Lung (tissue), 12 donors: Measurements from ENCODE around the gene ZNF385C. TPM values are rescaled to one million over a fixed set of nuclear protein-coding genes. Genes with fewer than 3 reads are reported as not detected.

Source experiments
- ATAC-seq: fragments of 200-7000 bp; cut with Tn5 transposase; one replicate; pipeline ENCODE4 v1.9.1; 2020; ENCODE audit warnings: moderate number of reproducible peaks; ENCODE audit not compliant: insufficient read depth, low FRiP score
- DNase-seq, 3 donors: peaks; one replicate each; pipeline ENCODE4 v3.0.0-alpha.2; 2013 to 2017
- H3K27ac ChIP-seq, 2 donors: one replicate each; pipeline ENCODE4 v1.5.1; 2013; ENCODE audit warnings: mild to moderate bottlenecking in 2 of 2, moderate library complexity in 2 of 2, control low read depth in 1 of 2, inconsistent platforms in 1 of 2, low read depth in 1 of 2, low read length in 1 of 2
- H3K27me3 ChIP-seq, 3 donors: one replicate each; pipeline ENCODE4 v1.5.1; 2013; ENCODE audit warnings: low read length in 2 of 3; ENCODE audit not compliant: control insufficient read depth in 3 of 3, insufficient read depth in 3 of 3
- H3K36me3 ChIP-seq, 4 donors: one replicate each; pipeline ENCODE4 v1.5.1; 2013; ENCODE audit warnings: low read length in 4 of 4, mild to moderate bottlenecking in 1 of 4, moderate library complexity in 1 of 4; ENCODE audit not compliant: control insufficient read depth in 4 of 4, insufficient read depth in 4 of 4
- H3K4me1 ChIP-seq, 5 donors: one replicate each; pipeline ENCODE4 v1.5.1; 2013; ENCODE audit warnings: low read length in 5 of 5, mild to moderate bottlenecking in 2 of 5, moderate library complexity in 1 of 5; ENCODE audit not compliant: control insufficient read depth in 5 of 5, insufficient read depth in 5 of 5
- H3K4me3 ChIP-seq: one replicate; pipeline ENCODE4 v1.5.1; 2013; ENCODE audit warnings: mild to moderate bottlenecking, control low read depth, moderate library complexity
- H3K9ac ChIP-seq, 2 donors: one replicate each; pipeline ENCODE4 v1.5.1; 2013; ENCODE audit warnings: low read length in 2 of 2, control low read depth in 1 of 2; ENCODE audit not compliant: insufficient read depth in 1 of 2
- H3K9me3 ChIP-seq, 4 donors: one replicate each; pipeline ENCODE4 v1.5.1; 2013; ENCODE audit warnings: low read length in 3 of 4, mild to moderate bottlenecking in 1 of 4, moderate library complexity in 1 of 4; ENCODE audit not compliant: control insufficient read depth in 4 of 4, insufficient read depth in 3 of 4
- CTCF ChIP-seq: IDR thresholded peaks from 2 replicates; pipeline ENCODE4 v1.5.1; 2012; ENCODE audit warnings: mild to moderate bottlenecking; ENCODE audit errors: control extremely low read depth, extremely low read depth
- WGBS, 2 donors: extraction: QIAGEN DNeasy Blood & Tissue Kit; methylation state at CpG; one replicate each; pipeline ENCODE4 v1.1.7; 2013; 5-methylcytosine and 5-hydroxymethylcytosine counted together
- polyA plus RNA-seq, 2 donors: library from polyadenylated mRNA; stranded (reverse); fragments of 200-250 nt; gene quantifications; one replicate each; pipeline ENCODE4 v1.2.1, GENCODE V29; 2013
- total RNA-seq, 2 donors: library from RNA; depleted of rRNA in 1 of 2; stranded (reverse); fragments of >200 nt in 1 of 2; gene quantifications; one replicate each; pipeline ENCODE4 v1.2.1, GENCODE V29; 2014 to 2021
- donor health status: control.
- donor health status: control.
- donor health status: Bipolar disorder and iron deficiency.
- donor health status: healthy.
- donor health status: DM: yes; HTN: yes; CAD: no.

ZNF385C gene
- total and polyA plus RNA-seq, 4 donors = 0.14 to 0.57 (median 0.37) TPM

GRCh38 chr17:42113293-42114069 is 15.2 kb upstream of the ZNF385C start:
- no peak for DNase-seq
- no peak for TF ChIP-seq CTCF
- H3K9ac ChIP-seq = peak overlapping the region in 1 of 2 donors; percentile 91
- H3K4me3 ChIP-seq = no peak overlapping the region
- ATAC-seq = no peak
- peak overlapping the region in 1 of 2 donors; percentile 95 for H3K27ac ChIP-seq
- peaks cover 0 to 20% (median 12%) of the 10 kb centered on the region in 4 donors for H3K36me3 ChIP-seq
- WGBS, 2 donors = 91 to 94% methylated on average over 28 of the region's 28 CpGs
- H3K4me1 ChIP-seq = peaks cover 0 to 17% (median 6%) of the 10 kb centered on the region in 5 donors
- H3K9me3 ChIP-seq = no peaks in the 10 kb centered on the region
- no peaks in the 10 kb centered on the region for H3K27me3 ChIP-seq

DNA sequence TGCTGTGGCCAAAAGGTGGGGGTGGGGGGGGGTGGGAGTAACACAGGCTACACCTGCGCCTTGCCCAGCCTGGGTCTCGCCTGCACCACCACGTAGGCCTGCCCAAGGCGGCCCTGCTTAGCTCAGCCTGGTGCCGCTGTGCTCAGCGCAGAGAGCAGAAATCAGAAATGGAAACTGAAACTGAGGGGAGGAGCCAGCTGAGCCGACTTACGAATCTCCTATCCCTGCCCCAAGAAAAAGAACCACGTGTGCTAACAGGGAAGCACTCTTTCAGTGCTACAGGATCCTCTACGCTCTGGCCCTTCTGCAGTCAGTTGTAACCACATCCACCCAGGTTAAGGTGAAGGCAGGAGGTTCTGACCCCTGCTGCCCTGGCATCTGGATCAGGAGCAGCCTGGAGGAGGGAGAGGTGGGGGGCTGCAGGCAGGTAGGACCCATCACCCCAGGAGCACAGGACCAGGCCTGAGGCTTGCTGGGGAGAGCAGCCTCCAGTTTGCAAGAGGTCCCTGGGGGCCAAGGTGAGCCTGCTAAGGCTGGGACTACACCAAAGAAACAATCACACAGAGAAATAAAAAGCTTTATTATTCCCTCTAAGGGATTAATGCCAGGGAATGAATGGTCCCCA is 14.4 kb upstream of the ZNF385C start, which contains the start of gene DHX58:
TSS of gene DHX58 (minus strand) at position 163 of the 625 bp plus-strand sequence. CDS start 822 bp downstream, outside the sequence.
- TF ChIP-seq CTCF = no peak
- H3K27me3 ChIP-seq = no peaks in the 10 kb centered on the region
- H3K9me3 ChIP-seq = no peaks in the 10 kb centered on the region
- ATAC-seq = peak; percentile 79
- H3K27ac ChIP-seq = peak within 1 kb of the TSS; percentile 57 to 95
- peaks cover 0 to 17% (median 6%) of the 10 kb centered on the region in 5 donors for H3K4me1 ChIP-seq
- 0 to 1% methylated on average over 10 of the region's 10 CpGs for WGBS, 2 donors
- H3K4me3 ChIP-seq = peak within 1 kb of the TSS; percentile 53
- peak; percentile 77 to 93 (median 87) for DNase-seq
- peak within 1 kb of the TSS; percentile 56 to 91 for H3K9ac ChIP-seq
- peaks cover 0 to 20% (median 12%) of the 10 kb centered on the region in 4 donors for H3K36me3 ChIP-seq

- ATAC-seq = peak; percentile 16
- Histone ChIP-seq H3K27me3 (no peaks in the 10 kb centered on the region), H3K9me3 (no peaks in the 10 kb centered on the region), H3K27ac (peak overlapping the region; percentile 57 to 95), H3K4me1 (peaks cover 0 to 17% (median 6%) of the 10 kb centered on the region in 5 donors), H3K4me3 (peak overlapping the region; percentile 53), H3K9ac (peak overlapping the region; percentile 56 to 91), H3K36me3 (peaks cover 0 to 20% (median 10%) of the 10 kb centered on the region in 4 donors)
- 10 to 19% methylated on average over 12 of the region's 12 CpGs for WGBS, 2 donors
- TF ChIP-seq CTCF = no peak
- DNase-seq = peak in 2 of 3 donors; percentile 53 to 58
Observed at GRCh38 chr17:42111871-42112551, 13.7 kb upstream of the ZNF385C start.
